A673 (cell line): ENCODE results near the gene OGFOD1. TPM values are rescaled to one million over a fixed set of nuclear protein-coding genes. Genes with fewer than 3 reads are reported as not detected.

Source experiments
- BruUV-seq: library from RNA; stranded (reverse); fragments of 400-500 nt; replicated peaks from 2 replicates; lab custom pipeline; 2021; lab: Mats Ljungman, UMichigan
- CTCF ChIA-PET: fragments of 300-600 bp; sonication (Branson Sonifier 250); formaldehyde crosslinking; loops from one replicate; lab custom pipeline; 2022; ENCODE audit warnings: antibody characterized with exemption; lab: Charles Lee
- POLR2A ChIA-PET: fragments of 300-600 bp; sonication (Branson Sonifier 250); formaldehyde crosslinking; loops from one replicate; lab custom pipeline; 2022; ENCODE audit warnings: antibody characterized with exemption; ENCODE audit not compliant: low non-redundant PET; lab: Charles Lee
- DNase-seq: peaks from one replicate; pipeline ENCODE4 v3.0.0-alpha.2; 2015; ENCODE audit warnings: low spot score
- H3K27ac ChIP-seq: fragments of 200-600 bp; sonication (generic); 2 replicates; pipeline ENCODE4 v1.5.1; 2016; ENCODE audit warnings: mixed run types, low read depth, mild to moderate bottlenecking, mixed read lengths, antibody characterized with exemption, low read length; ENCODE audit not compliant: poor library complexity, severe bottlenecking
- H3K27me3 ChIP-seq: fragments of 200-600 bp; sonication (generic); replicated peaks from 2 replicates; pipeline ENCODE4 v1.6.1; 2017; ENCODE audit warnings: mixed run types, low read depth, mild to moderate bottlenecking, mixed read lengths, antibody characterized with exemption, low read length; ENCODE audit not compliant: insufficient read depth, poor library complexity
- H3K36me3 ChIP-seq: fragments of 200-600 bp; sonication (generic); 2 replicates; pipeline ENCODE4 v1.6.1; 2016; ENCODE audit warnings: mixed run types, mild to moderate bottlenecking, mixed read lengths, antibody characterized with exemption, low read length; ENCODE audit not compliant: insufficient read depth, poor library complexity, severe bottlenecking
- H3K4me1 ChIP-seq: fragments of 200-600 bp; sonication (generic); 2 replicates; pipeline ENCODE4 v1.6.1; 2017; ENCODE audit warnings: mixed run types, mild to moderate bottlenecking, mixed read lengths, antibody characterized with exemption, low read length; ENCODE audit not compliant: insufficient read depth, poor library complexity, severe bottlenecking
- H3K4me3 ChIP-seq: fragments of 200-600 bp; sonication (generic); 2 replicates; pipeline ENCODE4 v1.5.1; 2016; ENCODE audit warnings: low read depth, mixed run types, mild to moderate bottlenecking, mixed read lengths, low read length; ENCODE audit not compliant: poor library complexity, severe bottlenecking
- H3K9me3 ChIP-seq: fragments of 200-600 bp; sonication (generic); 2 replicates; pipeline ENCODE4 v1.6.1; 2016; ENCODE audit warnings: mixed run types, low read depth, mild to moderate bottlenecking, mixed read lengths, antibody characterized with exemption, low read length; ENCODE audit not compliant: poor library complexity, severe bottlenecking
- CTCF ChIP-seq: fragments of 300-800, 200-600 bp; sonication (generic); conservative IDR thresholded peaks from 2 replicates; pipeline ENCODE4 v1.5.1; 2017; ENCODE audit warnings: low read depth, mild to moderate bottlenecking, antibody characterized with exemption, low read length, moderate library complexity, mixed read lengths
- EZH2 ChIP-seq: fragments of 200-600 bp; sonication (generic); IDR thresholded peaks from 2 replicates; pipeline ENCODE4 v1.6.1; 2017; ENCODE audit warnings: borderline replicate concordance, low read depth, mild to moderate bottlenecking, mixed read lengths, antibody characterized with exemption, low read length; ENCODE audit not compliant: poor library complexity, severe bottlenecking
- intact Hi-C: fragments of 100-400 bp; cut with micrococcal nuclease; formaldehyde crosslinking; loops from one replicate; pipeline ENCODE4 v1.10.0; 2022; ENCODE audit not compliant: unreplicated experiment
- total RNA-seq: library from RNA; stranded (reverse); gene quantifications from 2 replicates; pipeline ENCODE4 v1.2.3, GENCODE V29; 2021

OGFOD1 gene
- total RNA-seq, 1 experiment from 2014 or later, result 78.1 TPM

DNA sequence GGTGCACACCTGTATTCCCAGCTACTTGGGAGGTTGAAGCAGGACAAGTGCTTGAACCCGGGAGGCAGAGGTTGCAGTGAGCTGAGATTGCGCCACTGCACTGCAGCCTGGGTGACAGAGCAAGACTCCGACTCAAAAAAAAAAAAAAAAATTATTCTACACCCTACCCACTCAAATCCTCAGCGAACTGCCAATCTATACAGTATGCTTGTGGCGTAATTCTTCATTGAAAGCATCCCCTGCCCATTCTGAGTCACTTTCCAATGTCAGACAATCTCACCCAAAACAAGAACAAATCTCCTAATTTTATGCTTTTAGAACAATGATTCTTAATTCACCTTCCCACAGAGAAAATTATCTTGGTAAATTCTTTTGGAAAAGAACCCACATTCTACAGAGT, 38.0 kb upstream of the OGFOD1 start:
- H3K4me3 ChIP-seq, result no peak overlapping the region
- no peaks in the 10 kb centered on the region for H3K4me1 ChIP-seq
- intact Hi-C loops, result no loop called here
- no peak for TF ChIP-seq EZH2
- TF ChIP-seq CTCF, result no peak
- BruUV-seq, result no TSS peak
- H3K9me3 ChIP-seq, result no peaks in the 10 kb centered on the region
- H3K27ac ChIP-seq, result no peak overlapping the region
- H3K27me3 ChIP-seq, result no peaks in the 10 kb centered on the region
- peaks cover 23% of the 10 kb centered on the region for H3K36me3 ChIP-seq
- ChIA-PET CTCF (no interaction called here), POLR2A (no interaction called here)
- DNase-seq, result no peak

GRCh38 chr16:56414366-56414765, 37.0 kb upstream of the OGFOD1 start:
- H3K4me3 ChIP-seq, result no peak overlapping the region
- intact Hi-C loops, result no loop called here
- no peaks in the 10 kb centered on the region for H3K4me1 ChIP-seq
- TF ChIP-seq CTCF, result no peak
- TF ChIP-seq EZH2, result no peak
- peaks cover 15% of the 10 kb centered on the region for H3K36me3 ChIP-seq
- H3K27ac ChIP-seq, result no peak overlapping the region
- BruUV-seq, result no TSS peak
- H3K9me3 ChIP-seq, result no peaks in the 10 kb centered on the region
- no peaks in the 10 kb centered on the region for H3K27me3 ChIP-seq
- ChIA-PET POLR2A (no interaction called here), CTCF (no interaction called here)
- DNase-seq, result no peak

- Histone ChIP-seq H3K36me3 (peaks cover 11% of the 10 kb centered on the region), H3K4me1 (no peaks in the 10 kb centered on the region), H3K27ac (no peak overlapping the region), H3K27me3 (no peaks in the 10 kb centered on the region), H3K9me3 (no peaks in the 10 kb centered on the region), H3K4me3 (no peak overlapping the region)
- no TSS peak for BruUV-seq
- intact Hi-C loops, result no loop called here
- no peak for DNase-seq
- CTCF ChIA-PET, result no interaction called here
- no peak for TF ChIP-seq CTCF
- TF ChIP-seq EZH2, result no peak
- POLR2A ChIA-PET, result no interaction called here
These were observed 35.5 kb upstream of the OGFOD1 start for GRCh38 chr16:56415875-56416274.
